ENCODE results near the gene ACTL7A.

- TF ChIP-seq, protein P1, sequence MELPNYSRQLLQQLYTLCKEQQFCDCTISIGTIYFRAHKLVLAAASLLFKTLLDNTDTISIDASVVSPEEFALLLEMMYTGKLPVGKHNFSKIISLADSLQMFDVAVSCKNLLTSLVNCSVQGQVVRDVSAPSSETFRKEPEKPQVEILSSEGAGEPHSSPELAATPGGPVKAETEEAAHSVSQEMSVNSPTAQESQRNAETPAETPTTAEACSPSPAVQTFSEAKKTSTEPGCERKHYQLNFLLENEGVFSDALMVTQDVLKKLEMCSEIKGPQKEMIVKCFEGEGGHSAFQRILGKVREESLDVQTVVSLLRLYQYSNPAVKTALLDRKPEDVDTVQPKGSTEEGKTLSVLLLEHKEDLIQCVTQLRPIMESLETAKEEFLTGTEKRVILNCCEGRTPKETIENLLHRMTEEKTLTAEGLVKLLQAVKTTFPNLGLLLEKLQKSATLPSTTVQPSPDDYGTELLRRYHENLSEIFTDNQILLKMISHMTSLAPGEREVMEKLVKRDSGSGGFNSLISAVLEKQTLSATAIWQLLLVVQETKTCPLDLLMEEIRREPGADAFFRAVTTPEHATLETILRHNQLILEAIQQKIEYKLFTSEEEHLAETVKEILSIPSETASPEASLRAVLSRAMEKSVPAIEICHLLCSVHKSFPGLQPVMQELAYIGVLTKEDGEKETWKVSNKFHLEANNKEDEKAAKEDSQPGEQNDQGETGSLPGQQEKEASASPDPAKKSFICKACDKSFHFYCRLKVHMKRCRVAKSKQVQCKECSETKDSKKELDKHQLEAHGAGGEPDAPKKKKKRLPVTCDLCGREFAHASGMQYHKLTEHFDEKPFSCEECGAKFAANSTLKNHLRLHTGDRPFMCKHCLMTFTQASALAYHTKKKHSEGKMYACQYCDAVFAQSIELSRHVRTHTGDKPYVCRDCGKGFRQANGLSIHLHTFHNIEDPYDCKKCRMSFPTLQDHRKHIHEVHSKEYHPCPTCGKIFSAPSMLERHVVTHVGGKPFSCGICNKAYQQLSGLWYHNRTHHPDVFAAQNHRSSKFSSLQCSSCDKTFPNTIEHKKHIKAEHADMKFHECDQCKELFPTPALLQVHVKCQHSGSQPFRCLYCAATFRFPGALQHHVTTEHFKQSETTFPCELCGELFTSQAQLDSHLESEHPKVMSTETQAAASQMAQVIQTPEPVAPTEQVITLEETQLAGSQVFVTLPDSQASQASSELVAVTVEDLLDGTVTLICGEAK (IDR thresholded peaks at IDR 0.05) = no peak
- TF ChIP-seq, protein P1 (CRISPR knock-in tag; IDR thresholded peaks at IDR 0.05) = no peak
- TF ChIP-seq ZNF775 (CRISPR knock-in tag; IDR thresholded peaks at IDR 0.05; ENCODE audit: borderline replicate concordance) (no peak), ARHGAP35 (CRISPR knock-in tag; IDR thresholded peaks at IDR 0.05; ENCODE audit: borderline replicate concordance) (no peak), CTCF (CRISPR knock-in tag; IDR thresholded peaks at IDR 0.05) (no peak), ZMYM2 (CRISPR knock-in tag; IDR thresholded peaks at IDR 0.05) (no peak), CBFB (CRISPR knock-in tag; IDR thresholded peaks at IDR 0.05) (no peak), TP53 (CRISPR knock-in tag; conservative IDR thresholded peaks at IDR 0.05) (no peak), ZFP62 (CRISPR knock-in tag; IDR thresholded peaks at IDR 0.05) (no peak)
- TF ChIP-seq, protein P2, sequence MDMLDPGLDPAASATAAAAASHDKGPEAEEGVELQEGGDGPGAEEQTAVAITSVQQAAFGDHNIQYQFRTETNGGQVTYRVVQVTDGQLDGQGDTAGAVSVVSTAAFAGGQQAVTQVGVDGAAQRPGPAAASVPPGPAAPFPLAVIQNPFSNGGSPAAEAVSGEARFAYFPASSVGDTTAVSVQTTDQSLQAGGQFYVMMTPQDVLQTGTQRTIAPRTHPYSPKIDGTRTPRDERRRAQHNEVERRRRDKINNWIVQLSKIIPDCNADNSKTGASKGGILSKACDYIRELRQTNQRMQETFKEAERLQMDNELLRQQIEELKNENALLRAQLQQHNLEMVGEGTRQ (IDR thresholded peaks at IDR 0.05; ENCODE audit: low read depth, low read length) = no peak
- TF ChIP-seq, protein P2 (CRISPR knock-in tag; IDR thresholded peaks at IDR 0.05; ENCODE audit: borderline replicate concordance) = no peak
Measured at GRCh38 chr9:108867829-108868228, 5.8 kb downstream of the ACTL7A start.

Measured in HepG2 (cell line).